ENCODE measurements around the gene AUTS2.

DNA sequence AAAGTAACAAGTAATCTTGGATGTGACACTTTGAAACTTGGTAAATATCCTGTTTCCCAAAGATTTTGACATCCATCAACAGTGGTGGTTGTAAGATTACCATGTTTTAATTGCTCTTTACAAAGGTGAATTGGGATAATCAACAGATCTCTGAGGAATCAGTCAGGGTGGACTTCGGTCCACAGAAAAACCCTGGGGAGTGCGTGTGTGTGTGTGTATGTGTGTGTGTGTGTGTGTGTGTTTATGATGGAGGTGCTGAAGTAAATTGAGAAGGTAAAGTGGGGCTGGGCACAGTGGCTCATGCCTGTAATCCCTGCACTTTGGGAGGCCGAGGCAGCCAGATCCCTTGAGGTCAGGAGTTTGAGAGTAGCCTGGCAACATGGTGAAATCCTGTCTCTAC is 12.0 kb upstream of the AUTS2 start:
- TF ChIP-seq, protein P1, sequence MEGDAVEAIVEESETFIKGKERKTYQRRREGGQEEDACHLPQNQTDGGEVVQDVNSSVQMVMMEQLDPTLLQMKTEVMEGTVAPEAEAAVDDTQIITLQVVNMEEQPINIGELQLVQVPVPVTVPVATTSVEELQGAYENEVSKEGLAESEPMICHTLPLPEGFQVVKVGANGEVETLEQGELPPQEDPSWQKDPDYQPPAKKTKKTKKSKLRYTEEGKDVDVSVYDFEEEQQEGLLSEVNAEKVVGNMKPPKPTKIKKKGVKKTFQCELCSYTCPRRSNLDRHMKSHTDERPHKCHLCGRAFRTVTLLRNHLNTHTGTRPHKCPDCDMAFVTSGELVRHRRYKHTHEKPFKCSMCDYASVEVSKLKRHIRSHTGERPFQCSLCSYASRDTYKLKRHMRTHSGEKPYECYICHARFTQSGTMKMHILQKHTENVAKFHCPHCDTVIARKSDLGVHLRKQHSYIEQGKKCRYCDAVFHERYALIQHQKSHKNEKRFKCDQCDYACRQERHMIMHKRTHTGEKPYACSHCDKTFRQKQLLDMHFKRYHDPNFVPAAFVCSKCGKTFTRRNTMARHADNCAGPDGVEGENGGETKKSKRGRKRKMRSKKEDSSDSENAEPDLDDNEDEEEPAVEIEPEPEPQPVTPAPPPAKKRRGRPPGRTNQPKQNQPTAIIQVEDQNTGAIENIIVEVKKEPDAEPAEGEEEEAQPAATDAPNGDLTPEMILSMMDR (IDR thresholded peaks at IDR 0.05; ENCODE audit: poor library complexity, severe bottlenecking): no peak
- TF ChIP-seq POLR2AphosphoS5 (IDR thresholded peaks at IDR 0.05) (no peak), TAF1 (IDR thresholded peaks at IDR 0.05; ENCODE audit: low read depth) (no peak), EP300 (conservative IDR thresholded peaks at IDR 0.05; ENCODE audit: poor library complexity, severe bottlenecking) (no peak)
